GM20000 (cell line): ENCODE measurements around the gene CLCN7.

ENCODE experiments used
- DNase-seq: peaks from one replicate; pipeline ENCODE4 v3.0.0; 2012; ENCODE audit warnings: low spot score
- TF ChIP-seq, protein P1 (sequence below): IDR thresholded peaks from 2 replicates; pipeline ENCODE4 v1.5.1; 2012; ENCODE audit warnings: mild to moderate bottlenecking, control low read depth; ENCODE audit errors: extremely low read depth, missing control alignments

The CLCN7 gene

DNA sequence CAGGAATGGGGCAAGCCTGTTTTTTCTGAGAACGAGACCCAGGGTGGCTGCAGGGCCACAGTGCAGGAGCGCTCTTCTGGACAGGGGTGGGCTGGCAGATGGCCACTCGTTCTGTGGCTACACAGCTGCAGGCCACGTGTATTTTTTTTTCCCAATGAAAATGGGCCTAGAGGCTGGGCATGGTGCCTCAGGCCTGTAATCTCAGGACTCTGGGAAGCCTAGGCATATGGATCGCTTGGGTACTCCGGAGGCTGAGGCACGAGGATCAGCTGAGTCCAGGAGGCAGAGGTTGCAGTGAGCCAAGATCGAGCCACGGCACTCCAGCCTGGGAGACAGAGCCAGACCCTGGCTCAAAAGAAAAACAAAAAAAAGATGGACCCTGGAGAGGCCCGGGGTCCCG, 67.1 kb downstream of the CLCN7 start:
- DNase-seq = no peak
- TF ChIP-seq, protein P1, sequence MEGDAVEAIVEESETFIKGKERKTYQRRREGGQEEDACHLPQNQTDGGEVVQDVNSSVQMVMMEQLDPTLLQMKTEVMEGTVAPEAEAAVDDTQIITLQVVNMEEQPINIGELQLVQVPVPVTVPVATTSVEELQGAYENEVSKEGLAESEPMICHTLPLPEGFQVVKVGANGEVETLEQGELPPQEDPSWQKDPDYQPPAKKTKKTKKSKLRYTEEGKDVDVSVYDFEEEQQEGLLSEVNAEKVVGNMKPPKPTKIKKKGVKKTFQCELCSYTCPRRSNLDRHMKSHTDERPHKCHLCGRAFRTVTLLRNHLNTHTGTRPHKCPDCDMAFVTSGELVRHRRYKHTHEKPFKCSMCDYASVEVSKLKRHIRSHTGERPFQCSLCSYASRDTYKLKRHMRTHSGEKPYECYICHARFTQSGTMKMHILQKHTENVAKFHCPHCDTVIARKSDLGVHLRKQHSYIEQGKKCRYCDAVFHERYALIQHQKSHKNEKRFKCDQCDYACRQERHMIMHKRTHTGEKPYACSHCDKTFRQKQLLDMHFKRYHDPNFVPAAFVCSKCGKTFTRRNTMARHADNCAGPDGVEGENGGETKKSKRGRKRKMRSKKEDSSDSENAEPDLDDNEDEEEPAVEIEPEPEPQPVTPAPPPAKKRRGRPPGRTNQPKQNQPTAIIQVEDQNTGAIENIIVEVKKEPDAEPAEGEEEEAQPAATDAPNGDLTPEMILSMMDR = no peak

DNA sequence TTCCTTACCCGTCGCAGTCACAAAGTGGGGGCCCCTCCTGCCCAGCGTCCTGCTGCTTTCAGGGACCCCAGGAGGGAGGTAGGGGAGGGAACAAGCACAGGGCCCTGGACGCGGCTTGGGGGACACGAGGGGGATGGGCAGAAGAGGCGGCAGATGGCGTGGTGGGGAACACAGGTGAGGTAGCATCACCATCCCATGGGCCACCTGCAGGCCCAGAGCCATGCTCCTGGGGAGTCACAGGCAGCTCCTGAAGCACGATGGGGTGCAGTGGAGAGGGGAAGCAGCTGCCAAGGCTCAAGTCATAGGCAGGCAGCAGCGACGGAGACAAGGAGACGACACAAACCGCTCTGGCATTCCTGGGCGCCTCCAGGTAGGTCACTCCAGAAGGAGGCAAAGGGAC, 71.1 kb downstream of the CLCN7 start:
- no peak for DNase-seq
- TF ChIP-seq, protein P1 = no peak

DNA sequence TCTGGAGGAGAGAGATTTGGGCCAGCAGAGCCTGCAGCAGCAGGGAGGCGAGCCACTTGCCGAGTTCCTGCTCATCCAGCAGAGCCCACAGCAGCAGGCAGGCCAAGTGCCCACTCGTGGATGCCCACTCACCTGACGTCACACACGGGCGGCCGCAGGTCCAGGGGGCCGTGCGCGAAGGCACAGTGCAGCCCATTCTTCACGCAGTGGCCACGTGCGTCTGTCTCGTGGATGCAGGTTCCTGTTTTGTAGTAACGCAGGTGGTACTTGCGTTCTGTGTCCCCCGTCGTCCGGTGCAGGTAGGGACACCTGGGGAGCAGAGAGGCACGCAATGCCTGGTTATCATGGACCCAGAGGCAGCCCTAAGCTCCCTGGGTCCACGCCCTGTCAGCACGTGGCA, 71.8 kb downstream of the CLCN7 start:
- TF ChIP-seq, protein P1 = no peak

DNA sequence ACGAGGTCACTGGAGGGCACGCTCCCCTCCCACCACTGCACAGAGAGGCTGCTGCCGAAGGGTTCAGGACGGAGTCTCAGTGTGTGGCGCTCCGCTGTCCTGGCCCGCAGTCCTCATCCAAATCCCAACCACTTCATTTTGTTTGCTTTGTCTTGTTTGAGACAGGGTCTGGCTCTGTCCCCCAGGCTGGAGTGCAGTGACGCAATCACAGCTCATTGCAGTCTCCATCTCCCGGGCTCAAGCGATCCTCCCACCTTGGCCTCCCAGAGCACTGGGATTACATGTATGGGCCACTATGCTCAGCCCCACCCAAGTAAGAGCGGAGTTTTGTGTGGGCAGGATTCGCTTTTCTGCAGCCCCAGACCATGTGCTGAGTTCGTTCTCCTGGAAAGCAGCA, 73.1 kb downstream of the CLCN7 start:
- TF ChIP-seq, protein P1 = no peak
- DNase-seq = no peak

More for the DNA sequence above, 71.8 kb downstream of the CLCN7 start:
- DNase-seq = no peak

DNA sequence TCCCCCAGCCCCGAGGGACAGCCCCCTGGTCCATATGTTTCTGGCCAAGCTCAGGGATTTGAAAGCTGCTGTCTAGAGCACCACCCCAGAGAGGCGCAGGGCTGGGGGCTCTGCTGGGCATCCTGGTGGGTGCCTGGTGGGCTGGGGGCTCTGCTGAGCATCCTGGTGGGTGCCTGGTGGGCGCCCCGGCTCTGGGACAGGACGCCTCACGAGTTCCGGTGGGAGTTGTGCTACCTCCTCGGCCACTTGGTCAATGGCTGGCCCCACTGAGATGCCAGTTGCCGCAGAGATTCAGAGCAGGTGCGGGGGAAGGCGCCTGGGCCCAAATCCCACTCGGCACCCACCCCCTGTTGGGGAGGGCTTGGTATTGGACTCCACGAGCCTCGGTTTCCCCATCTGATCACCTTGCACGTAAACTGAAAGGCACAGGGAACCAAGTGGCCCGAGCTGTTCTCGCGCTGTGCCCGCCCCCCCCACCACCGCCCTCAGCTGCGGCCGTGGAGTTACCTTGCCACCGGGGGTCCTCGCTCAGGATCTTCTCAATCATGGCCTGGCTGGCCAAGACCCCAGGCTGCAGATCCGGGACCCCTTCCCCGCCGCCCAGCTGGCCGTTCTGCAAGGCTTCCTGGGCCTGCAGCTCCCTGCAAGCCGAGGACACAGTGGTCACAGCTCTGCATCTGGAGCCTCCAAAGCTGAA, 73.6 kb downstream of the CLCN7 start:
- TF ChIP-seq, protein P1 = no peak
- DNase-seq = no peak

DNA sequence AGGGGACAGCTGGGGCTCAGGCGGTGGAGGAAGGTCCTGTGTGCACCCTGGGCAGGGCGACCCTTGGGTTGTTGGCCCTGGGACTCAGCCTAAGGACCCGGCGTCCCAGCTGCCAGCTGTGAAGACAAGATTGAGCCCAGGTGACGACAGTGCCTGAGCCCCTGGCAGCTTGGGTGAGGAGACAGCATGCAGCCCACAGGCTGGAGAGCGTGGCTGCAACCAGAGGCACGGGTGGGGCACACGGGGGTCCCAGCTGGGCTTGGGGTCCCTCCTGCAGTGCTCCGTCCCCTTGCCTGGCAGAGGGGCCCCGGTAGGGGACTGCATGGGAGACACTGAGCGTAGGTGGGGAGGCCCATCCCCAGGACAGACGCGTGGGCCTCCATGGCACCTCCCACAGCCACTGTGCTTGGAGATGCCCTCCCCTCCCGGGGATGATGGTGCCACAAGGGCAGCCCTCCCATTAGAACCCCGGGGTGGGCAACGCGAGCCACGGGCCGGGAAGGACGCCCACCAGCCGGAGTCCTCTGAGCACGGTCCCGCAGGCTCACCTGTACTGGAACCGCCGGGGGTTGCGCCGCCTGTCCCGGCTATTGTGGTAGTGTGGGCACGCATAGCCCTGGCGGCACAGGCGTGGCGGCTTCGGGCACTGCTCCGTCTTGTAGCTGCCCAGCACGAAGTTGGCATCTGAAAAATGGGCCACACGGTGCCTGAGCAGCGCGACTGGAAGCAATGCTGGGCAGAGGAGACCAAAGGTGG, 75.8 kb downstream of the CLCN7 start:
- no peak for DNase-seq
- TF ChIP-seq, protein P1 = no peak

DNA sequence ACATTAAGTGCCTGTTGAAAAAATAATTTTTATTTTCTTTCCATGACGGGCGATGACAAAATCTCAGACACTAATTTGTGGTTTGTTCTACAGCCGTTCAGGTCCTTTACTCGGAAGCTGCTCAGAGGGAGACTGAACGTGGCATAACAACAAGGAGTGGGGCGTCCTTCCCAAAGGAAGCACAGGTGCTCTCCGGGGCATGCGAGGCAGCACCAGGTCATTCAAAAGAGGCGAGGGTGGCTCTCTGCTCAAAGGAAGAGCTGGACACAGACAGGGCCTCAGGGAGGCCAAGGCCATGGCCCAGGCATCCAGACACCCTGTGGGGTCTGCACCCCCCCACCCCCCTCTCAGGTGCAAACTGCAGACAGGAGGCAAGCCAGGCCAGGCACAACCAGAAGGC, 76.5 kb downstream of the CLCN7 start:
- TF ChIP-seq, protein P1 = no peak
- DNase-seq = no peak
